DMS114 treated with DMSO at 0.1 percent for 48 hours (cell line): ENCODE data around the gene PUM1.
"Not testable (repeated sequence)": the region's sequence is repeated elsewhere in the genome, so short reads cannot be mapped to it uniquely, and the experiment has no call there.

Experiments used
- DNase-seq: peaks from one replicate; lab custom pipeline; 2025; ENCODE audit not compliant: unreplicated experiment; lab: John Stamatoyannopoulos, UW

The PUM1 gene

GRCh38 chr1:30968220-30968971, 97.1 kb downstream of the PUM1 start:
- DNase-seq, result no peak

GRCh38 chr1:30966690-30967369, 98.7 kb downstream of the PUM1 start:
- DNase-seq, result no peak

GRCh38 chr1:30965924-30966599, 99.5 kb downstream of the PUM1 start:
- DNase-seq, result no peak

- DNase-seq, result no peak
Observed at GRCh38 chr1:30964706-30965105, 100.8 kb downstream of the PUM1 start.

GRCh38 chr1:30962609-30963508, 102.7 kb downstream of the PUM1 start:
- DNase-seq, result no peak

- DNase-seq, result no peak
Observed at GRCh38 chr1:30957560-30958222, 107.8 kb downstream of the PUM1 start.

- DNase-seq, result no peak
Observed at GRCh38 chr1:30955448-30956015, 110.0 kb downstream of the PUM1 start.

- no peak for DNase-seq
Observed at GRCh38 chr1:30953685-30954084, 111.8 kb downstream of the PUM1 start.

GRCh38 chr1:30952098-30952497, 113.4 kb downstream of the PUM1 start:
- DNase-seq, result no peak

- DNase-seq, result no peak
Observed at GRCh38 chr1:30950700-30951099, 114.8 kb downstream of the PUM1 start.

- DNase-seq, result no peak
Observed at GRCh38 chr1:30950053-30950452, 115.5 kb downstream of the PUM1 start.

GRCh38 chr1:30949487-30949838, 116.1 kb downstream of the PUM1 start:
- DNase-seq, result not testable (repeated sequence)

GRCh38 chr1:30948813-30949486, 116.6 kb downstream of the PUM1 start:
- not testable (repeated sequence) for DNase-seq

- no peak for DNase-seq
Observed at GRCh38 chr1:30948278-30948677, 117.2 kb downstream of the PUM1 start.

- no peak for DNase-seq
Observed at GRCh38 chr1:30947212-30947611, 118.3 kb downstream of the PUM1 start.

GRCh38 chr1:30942326-30942963, 123.1 kb downstream of the PUM1 start:
- DNase-seq, result no peak

- DNase-seq, result no peak
Observed at GRCh38 chr1:30940541-30940940, 125.0 kb downstream of the PUM1 start.

GRCh38 chr1:30936541-30937171, 128.9 kb downstream of the PUM1 start:
- no peak for DNase-seq

GRCh38 chr1:30935758-30936157, 129.8 kb downstream of the PUM1 start:
- DNase-seq, result not testable (repeated sequence)
